MM.1S (cell line): ENCODE measurements around the gene DAAM1.

Experiments
- CTCF ChIP-seq: fragments of 300-600 bp; sonication (generic); IDR thresholded peaks from 2 replicates; pipeline ENCODE4 v1.5.1; 2016; ENCODE audit warnings: antibody characterized with exemption, low read length, mixed read lengths
- EZH2 ChIP-seq: fragments of 300-600 bp; sonication (generic); optimal IDR thresholded peaks from 2 replicates; pipeline ENCODE3; 2017; ENCODE audit warnings: low read depth, mild to moderate bottlenecking, antibody characterized with exemption, low read length, mixed read lengths
- EZH2phosphoT487 ChIP-seq: fragments of 300-600 bp; sonication (generic); IDR thresholded peaks from 2 replicates; pipeline ENCODE4 v1.6.1; 2018; ENCODE audit warnings: antibody characterized with exemption, low read length

- TF ChIP-seq CTCF, result no peak
- no peak for TF ChIP-seq EZH2phosphoT487
- TF ChIP-seq EZH2, result no peak
Measured at GRCh38 chr14:59265808-59266207, 77.3 kb downstream of the DAAM1 start.
